Ishikawa (cell line): ENCODE data around the gene TMEM132D.

Source experiments
- CEBPB ChIP-seq: IDR thresholded peaks from 2 replicates; pipeline ENCODE4 v1.6.1; 2012
- CREB1 ChIP-seq: IDR thresholded peaks from 2 replicates; pipeline ENCODE4 v1.6.1; 2012; ENCODE audit warnings: low read depth
- EGR1 ChIP-seq: IDR thresholded peaks from 2 replicates; pipeline ENCODE4 v1.6.1; 2012
- EP300 ChIP-seq: IDR thresholded peaks from 2 replicates; pipeline ENCODE4 v1.6.1; 2012; ENCODE audit warnings: borderline replicate concordance
- FOXM1 ChIP-seq: IDR thresholded peaks from 2 replicates; pipeline ENCODE4 v1.6.1; 2012; ENCODE audit warnings: low read depth, borderline replicate concordance
- MAX ChIP-seq: IDR thresholded peaks from 2 replicates; pipeline ENCODE4 v1.6.1; 2012
- NFIC ChIP-seq: IDR thresholded peaks from 2 replicates; pipeline ENCODE4 v1.6.1; 2012
- RAD21 ChIP-seq: IDR thresholded peaks from 2 replicates; pipeline ENCODE4 v1.6.1; 2012; ENCODE audit warnings: low read depth
- REST ChIP-seq: IDR thresholded peaks from 2 replicates; pipeline ENCODE4 v1.6.1; 2012; ENCODE audit warnings: low read depth, mild to moderate bottlenecking
- TAF1 ChIP-seq: IDR thresholded peaks from 2 replicates; pipeline ENCODE4 v1.6.1; 2012; ENCODE audit warnings: low read depth, mild to moderate bottlenecking
- TCF12 ChIP-seq: IDR thresholded peaks from 2 replicates; pipeline ENCODE4 v1.6.1; 2012; ENCODE audit warnings: low read depth
- TEAD4 ChIP-seq: IDR thresholded peaks from 2 replicates; pipeline ENCODE4 v1.6.1; 2012
- USF1 ChIP-seq: IDR thresholded peaks from 2 replicates; pipeline ENCODE4 v1.6.1; 2012
- YY1 ChIP-seq: IDR thresholded peaks from 2 replicates; pipeline ENCODE4 v1.6.1; 2012; ENCODE audit warnings: low read depth
- ZBTB7A ChIP-seq: IDR thresholded peaks from 2 replicates; pipeline ENCODE4 v1.6.1; 2012; ENCODE audit warnings: low read depth

The TMEM132D gene

GRCh38 chr12:129534966-129535750, 368.7 kb downstream of the TMEM132D start:
- TF ChIP-seq YY1 (no peak), ZBTB7A (no peak), NFIC (no peak), FOXM1 (no peak), USF1 (no peak), CEBPB (no peak), CREB1 (no peak), TAF1 (no peak), TEAD4 (no peak), MAX (no peak), RAD21 (no peak), TCF12 (no peak), EP300 (no peak), REST (no peak)

- TF ChIP-seq TCF12, result no peak
- TF ChIP-seq CREB1, result no peak
These were observed 370.9 kb downstream of the TMEM132D start for GRCh38 chr12:129532707-129533499.

- TF ChIP-seq NFIC (no peak), TEAD4 (no peak), CREB1 (no peak), RAD21 (no peak), REST (no peak), EP300 (no peak), MAX (no peak), ZBTB7A (no peak), FOXM1 (no peak), TAF1 (no peak), YY1 (no peak), CEBPB (no peak), TCF12 (no peak), USF1 (no peak), EGR1 (no peak)
These were observed 371.7 kb downstream of the TMEM132D start for GRCh38 chr12:129532082-129532481.

- TF ChIP-seq USF1, result no peak
- no peak for TF ChIP-seq CREB1
- no peak for TF ChIP-seq FOXM1
These were observed 372.8 kb downstream of the TMEM132D start for GRCh38 chr12:129530984-129531383.

GRCh38 chr12:129530517-129530916, 373.3 kb downstream of the TMEM132D start:
- no peak for TF ChIP-seq MAX
- no peak for TF ChIP-seq USF1
- TF ChIP-seq YY1, result no peak
- TF ChIP-seq EGR1, result no peak
- no peak for TF ChIP-seq REST
- no peak for TF ChIP-seq TAF1
- no peak for TF ChIP-seq TEAD4
